GM18870 (cell line): ENCODE data around the gene KRTAP5-1.

Experiments used
- ATAC-seq: cut with Tn5 transposase; IDR thresholded peaks from one replicate; pipeline ENCODE4 v1.9.1; 2021; ENCODE audit warnings: moderate library complexity; ENCODE audit not compliant: unreplicated experiment

Gene KRTAP5-1

DNA sequence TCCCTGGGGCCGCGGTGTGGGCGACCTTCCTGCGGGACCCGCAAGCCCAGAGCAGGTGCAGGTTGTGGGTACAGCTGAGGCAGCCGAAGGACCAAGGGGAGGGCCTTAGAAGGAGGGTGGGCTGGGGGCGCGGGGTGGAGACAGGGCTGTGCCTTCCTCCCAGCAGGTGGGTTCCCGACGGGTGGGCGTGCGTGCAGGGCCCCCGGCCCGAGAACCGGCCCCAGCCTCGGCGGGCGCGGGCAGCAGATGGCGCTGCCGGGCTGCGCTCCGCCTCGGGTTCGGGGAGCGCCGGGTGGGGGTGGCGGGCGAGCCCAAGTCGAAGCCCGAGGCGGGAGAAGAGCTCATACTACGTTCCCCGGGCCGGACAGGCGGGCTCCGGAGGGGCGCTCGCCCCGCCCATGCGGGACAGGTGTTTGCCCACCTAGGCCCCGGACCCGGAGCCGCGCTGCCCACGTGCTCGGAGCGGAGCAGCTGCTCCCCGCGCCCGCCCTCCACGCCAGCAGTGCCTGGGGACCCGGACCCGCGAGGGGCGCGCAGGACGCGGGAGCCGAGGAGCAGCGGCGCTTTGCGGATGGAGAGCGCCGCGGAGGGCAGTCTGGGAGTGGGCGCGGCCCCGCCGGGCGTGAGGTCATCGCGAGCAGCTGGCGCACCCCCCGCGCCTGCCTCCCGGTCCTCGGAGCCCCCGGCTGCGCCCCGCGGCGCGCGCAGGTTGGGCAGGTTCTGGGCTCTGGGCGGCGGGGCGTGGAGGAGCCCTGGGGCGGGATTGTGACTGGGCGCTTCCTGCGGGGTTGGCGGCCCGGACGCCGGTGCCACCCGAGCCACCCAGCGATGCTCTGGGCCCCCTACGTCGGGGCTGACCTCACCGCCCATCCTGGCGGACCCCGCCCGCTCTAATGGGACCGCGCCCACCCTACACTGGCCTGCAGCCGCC, 38.3 kb downstream of the KRTAP5-1 start:
- no peak for ATAC-seq

DNA sequence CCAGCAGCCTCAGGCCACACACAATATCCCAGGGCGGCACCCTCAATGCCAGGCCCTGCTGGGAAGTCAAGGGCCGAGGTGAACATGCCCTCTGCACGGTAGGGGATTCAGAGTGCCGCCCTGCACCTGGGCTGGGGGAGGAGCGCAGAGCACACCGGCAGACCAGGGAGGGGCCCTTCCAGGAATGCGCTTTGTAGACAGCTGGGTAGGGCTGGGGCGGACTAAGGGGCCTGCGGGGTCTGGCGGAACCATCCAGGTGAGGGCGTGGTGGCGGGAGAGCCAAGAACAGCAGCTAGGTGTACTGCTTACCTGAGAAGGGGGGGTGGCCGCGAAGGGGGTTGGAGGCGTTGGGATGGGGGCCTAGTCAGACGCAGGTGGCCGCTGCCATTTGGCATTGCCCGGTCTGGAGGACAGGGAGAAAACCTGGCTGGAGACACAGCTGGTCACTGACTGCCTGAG, 39.0 kb downstream of the KRTAP5-1 start:
- no peak for ATAC-seq

DNA sequence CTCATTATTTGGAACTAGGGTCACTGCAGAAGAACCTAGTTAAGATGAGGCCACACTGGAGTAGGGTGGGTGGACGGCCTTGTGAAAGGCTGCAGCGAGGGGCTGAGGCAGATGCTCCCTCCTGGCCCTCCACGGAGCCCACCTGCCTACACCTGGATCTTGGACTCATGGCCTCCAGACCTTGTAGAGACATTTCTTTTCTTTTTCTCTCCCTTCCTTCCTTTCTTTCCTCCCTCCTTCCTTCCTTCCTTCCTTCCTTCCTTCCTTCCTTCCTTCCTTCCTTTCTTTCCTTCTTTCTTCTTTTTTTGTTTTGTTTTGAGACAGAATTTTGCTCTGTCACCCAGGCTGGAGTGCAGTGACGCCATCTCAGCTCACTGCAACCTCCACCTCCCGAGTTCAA, 39.7 kb downstream of the KRTAP5-1 start:
- ATAC-seq, result no peak

DNA sequence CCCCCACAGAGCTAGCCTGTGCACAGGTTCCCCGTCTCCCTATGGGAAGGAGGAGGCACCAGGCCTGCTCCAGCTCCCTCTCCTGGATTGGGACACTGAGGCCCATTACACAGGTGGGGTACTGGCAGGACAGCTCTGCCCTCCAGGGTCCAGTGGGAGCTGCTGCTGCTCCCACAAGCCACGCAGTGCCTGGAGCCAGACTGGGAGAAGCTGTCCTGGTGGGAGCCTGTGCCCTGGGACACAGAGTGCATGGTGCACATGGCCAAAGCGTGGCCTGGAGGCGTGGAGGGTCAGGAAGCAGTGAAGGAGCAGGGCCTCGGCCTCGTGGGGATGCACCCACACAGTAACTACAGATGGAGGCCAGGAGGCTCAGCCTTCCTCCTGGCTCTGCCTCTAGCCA, 40.5 kb downstream of the KRTAP5-1 start:
- no peak for ATAC-seq

DNA sequence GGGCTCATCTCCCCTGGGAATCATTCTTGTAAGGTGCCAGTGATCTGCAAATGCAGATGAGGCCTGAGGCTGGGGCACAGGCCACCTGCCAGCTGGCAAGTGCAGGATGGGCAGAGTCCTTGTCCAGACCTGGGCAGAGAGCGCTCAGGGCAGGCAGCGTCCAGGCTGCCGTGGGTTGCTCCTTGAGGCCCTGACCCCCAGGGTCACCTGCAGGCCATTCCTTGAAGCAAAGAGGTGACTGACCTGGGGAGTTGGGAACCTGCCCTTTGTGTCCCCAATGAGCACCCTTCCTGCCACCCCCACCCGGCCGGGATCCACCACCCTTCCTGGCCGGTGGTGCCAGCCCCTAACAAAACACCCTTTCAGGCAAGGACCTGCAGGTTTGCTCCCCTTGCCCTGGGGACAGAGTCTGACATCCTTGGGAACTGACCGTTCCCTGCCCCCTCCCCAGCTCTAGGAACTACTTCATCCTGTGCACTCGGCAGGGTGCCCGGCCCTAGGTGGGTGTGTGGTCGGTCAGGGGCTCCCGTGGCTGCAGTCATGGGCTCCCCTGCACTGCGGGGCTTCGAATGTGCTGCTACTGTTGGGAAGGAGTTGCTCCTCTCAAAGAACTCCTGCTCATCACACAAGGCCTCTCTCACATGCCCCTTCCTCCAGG, 41.3 kb downstream of the KRTAP5-1 start:
- no peak for ATAC-seq

DNA sequence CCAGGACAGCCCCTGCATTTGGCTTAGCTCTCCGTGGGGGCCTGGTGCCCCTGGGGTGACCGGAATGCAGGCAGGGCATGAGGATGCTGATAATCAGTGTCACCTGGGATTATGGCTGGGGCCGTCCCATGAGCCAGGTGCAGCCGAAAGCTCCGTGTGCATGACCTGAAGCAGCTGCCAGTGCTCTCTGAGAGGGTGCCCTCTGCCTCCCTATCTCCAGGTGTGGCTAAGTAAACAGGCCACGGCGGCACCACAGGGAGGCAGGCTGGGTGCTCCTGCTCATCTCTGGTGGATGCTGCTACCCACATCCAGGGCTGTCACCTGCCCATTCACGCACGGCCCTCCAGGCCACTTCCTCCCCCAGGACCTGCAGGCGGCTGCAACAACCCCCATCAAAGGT, 42.8 kb downstream of the KRTAP5-1 start:
- ATAC-seq, result no peak

DNA sequence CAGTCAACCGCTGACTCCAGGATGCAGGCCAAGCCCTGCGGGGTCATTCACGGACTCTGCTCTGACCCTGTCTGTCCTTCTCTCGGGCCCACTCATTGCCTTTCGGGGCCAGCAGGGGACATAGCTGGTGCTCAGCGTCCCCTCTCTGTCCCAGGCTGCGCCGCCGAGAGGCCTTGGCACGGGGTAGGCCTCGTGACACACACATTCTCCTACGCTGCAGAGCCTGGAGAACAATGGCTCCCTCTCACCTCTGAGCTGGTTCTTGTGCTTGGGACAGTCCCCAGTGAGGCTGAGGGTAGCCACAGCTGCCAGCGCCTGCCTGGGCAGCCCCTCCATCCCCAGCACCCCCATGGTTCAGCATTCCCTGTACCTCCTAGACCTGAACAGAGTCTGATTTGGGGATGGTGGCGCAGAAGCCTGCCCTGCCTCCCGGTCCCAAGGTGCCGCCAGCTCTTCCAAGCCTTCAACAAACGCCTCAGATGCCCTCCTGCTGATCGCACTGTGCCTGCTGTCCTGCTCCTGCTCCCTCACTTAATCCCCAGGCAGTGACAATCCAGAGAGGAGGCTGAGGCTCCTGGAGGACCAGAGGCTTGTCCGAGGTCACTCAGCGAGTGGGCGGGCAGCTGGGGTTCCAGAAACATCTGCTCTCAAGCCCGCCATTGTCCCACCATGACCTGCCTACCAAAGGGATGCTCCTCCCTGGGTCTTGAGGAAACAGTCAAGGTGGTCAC, 43.4 kb downstream of the KRTAP5-1 start:
- ATAC-seq, result no peak

DNA sequence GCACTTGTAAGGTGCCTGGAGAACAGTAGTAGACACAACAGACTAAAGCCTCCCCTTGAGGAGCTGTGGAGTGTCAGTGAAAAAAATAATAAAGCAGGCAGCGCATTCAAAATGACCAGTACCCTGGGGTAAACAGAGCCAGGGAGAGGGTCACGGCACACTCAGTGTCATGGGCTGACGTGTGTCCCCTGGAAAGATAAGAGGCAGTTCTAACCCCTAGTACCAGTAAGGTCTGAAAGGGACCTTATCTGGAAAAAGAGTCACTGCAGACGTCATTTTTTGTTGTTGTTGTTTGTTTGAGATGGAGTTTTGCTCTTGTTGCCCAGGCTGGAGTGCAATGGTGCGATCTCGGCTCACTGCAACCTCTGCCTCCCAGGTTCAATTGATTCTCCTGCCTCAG, 45.0 kb downstream of the KRTAP5-1 start:
- ATAC-seq, result no peak

DNA sequence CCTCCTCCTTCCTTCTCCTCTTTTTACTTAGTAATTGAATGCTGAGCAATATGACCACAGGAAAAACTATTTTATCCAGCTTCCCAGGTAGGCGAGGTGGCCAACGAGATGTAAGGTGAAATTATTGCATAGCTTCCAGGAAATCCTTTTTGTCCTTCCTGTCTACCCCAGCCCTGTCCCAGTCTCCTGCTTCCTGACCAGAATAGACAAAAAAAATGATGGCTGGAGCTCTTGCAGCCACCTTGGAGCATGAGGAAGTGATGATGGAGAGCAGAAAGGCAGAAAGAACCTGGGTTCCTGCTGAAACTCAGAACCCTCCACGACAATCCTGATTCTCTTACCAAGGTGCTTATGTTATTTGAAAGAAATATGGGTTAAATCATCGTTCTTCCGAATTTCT, 46.9 kb downstream of the KRTAP5-1 start:
- no peak for ATAC-seq

DNA sequence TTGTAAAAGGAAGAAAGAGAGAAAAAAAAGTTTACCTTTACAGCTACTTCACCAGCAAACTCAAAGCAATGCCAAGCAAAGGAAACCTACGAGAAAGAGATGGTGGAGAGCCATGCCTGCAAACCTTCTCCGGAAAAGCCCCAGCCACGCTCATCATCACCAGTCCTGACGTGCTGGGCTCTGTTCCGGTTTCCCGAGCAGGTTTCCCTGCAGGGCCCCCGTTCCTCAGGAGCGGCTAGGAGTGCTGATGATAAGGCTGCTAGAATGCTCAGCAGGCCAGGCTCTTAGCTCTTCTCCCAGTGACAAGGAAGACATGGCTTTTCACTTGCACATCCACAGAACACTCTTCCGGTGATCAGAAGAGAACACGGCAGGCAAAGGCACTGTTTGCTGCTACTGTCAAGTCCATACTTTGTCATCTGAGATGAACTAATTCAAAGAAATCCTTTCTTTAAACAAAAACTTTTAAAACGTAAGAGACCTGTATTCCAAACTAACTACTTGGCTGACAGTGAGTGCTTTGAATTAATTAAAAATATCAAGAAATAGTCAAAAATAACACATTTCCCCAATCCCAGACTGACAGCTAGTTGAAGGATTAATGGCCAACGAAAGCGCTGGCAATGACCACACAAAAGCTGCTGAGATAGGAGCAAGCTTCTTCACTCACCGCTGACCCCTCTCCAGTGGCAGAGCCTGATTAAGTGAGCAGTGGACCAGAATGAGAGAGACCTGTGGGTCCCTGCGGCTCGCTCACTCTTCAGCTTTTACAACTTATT, 48.8 kb downstream of the KRTAP5-1 start:
- no peak for ATAC-seq

DNA sequence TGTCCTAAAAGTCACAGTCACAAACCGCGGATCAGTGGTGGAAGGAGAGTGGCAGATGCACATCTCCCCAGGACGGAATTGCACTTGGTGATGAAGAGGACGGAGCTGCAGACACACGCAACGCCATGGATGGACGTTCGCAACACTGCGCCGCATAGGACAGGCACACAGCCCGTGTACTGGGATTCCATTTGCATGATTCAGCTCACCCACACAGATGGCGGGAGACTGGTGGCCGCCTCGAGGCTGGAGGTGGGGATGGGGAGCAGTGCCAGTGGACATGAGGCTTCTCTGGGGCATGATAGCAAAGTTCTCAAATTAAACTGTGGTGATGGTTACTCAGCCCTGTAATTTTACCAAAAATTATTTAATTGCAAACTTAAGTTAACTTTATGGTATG, 50.4 kb downstream of the KRTAP5-1 start:
- ATAC-seq, result no peak
